Spleen (tissue), 11 donors: Measurements from ENCODE around the gene EHHADH. TPM values are rescaled to one million over a fixed set of nuclear protein-coding genes. Genes with fewer than 3 reads are reported as not detected.

Experiments used
- DNase-seq: peaks from one replicate; pipeline ENCODE4 v3.0.0-alpha.2; 2020
- H3K27ac ChIP-seq, 8 donors: fragments of 200-600 bp; sonication (generic) in 7 of 8; 1 replicate in 4 of 8; 2 replicates in 4 of 8; pipeline versions ENCODE4 v1.5.0 to v1.8.0; 2016 to 2021; ENCODE audit warnings: inconsistent platforms in 4 of 8, mild to moderate bottlenecking in 4 of 8, moderate library complexity in 1 of 8
- H3K27me3 ChIP-seq, 7 donors: fragments of 200-600 bp; sonication (generic) in 6 of 7; replicated peaks in 1 of 7; 1 replicate in 4 of 7; 2 replicates in 3 of 7; pipeline versions ENCODE4 v1.5.0 to v1.8.0; 2016 to 2021; ENCODE audit warnings: inconsistent platforms in 3 of 7, mild to moderate bottlenecking in 1 of 7
- H3K36me3 ChIP-seq, 6 donors: fragments of 200-600 bp; sonication (generic) in 5 of 6; 1 replicate in 4 of 6; 2 replicates in 2 of 6; pipeline versions ENCODE4 v1.5.0 to v1.8.0; 2016 to 2021; ENCODE audit warnings: inconsistent platforms in 2 of 6
- H3K4me1 ChIP-seq, 6 donors: fragments of 200-600 bp; sonication (generic) in 5 of 6; 1 replicate in 3 of 6; 2 replicates in 3 of 6; pipeline versions ENCODE4 v1.5.0 to v1.8.0; 2016 to 2021; ENCODE audit warnings: inconsistent platforms in 3 of 6
- H3K4me3 ChIP-seq, 8 donors: fragments of 200-600 bp; sonication (generic) in 7 of 8; 1 replicate in 4 of 8; 2 replicates in 4 of 8; pipeline versions ENCODE4 v1.5.0 to v1.8.0; 2016 to 2021; ENCODE audit warnings: inconsistent platforms in 4 of 8, mild to moderate bottlenecking in 4 of 8, moderate library complexity in 2 of 8
- H3K9me3 ChIP-seq, 8 donors: fragments of 200-600 bp; sonication (generic) in 7 of 8; 1 replicate in 4 of 8; 2 replicates in 4 of 8; pipeline versions ENCODE4 v1.5.0 to v1.8.0; 2016 to 2021; ENCODE audit warnings: inconsistent platforms in 4 of 8
- CTCF ChIP-seq, 11 experiments: fragments of 200-600 bp in 7 of 11; fragments of 450-650 bp in 4 of 11; sonication (generic) in 4 of 11; IDR thresholded peaks in 8 of 11; conservative IDR thresholded peaks in 3 of 11; 1 replicate in 7 of 11; 2 replicates in 4 of 11; pipeline versions ENCODE4 v1.4.0 to v1.8.0; 2016 to 2021; ENCODE audit warnings: antibody characterized with exemption in 11 of 11, inconsistent platforms in 4 of 11, mild to moderate bottlenecking in 1 of 11
- POLR2A ChIP-seq, 3 donors: fragments of 450-650 bp; IDR thresholded peaks; one replicate each; pipeline ENCODE4 v1.5.1; 2017; ENCODE audit warnings: antibody characterized with exemption in 3 of 3, mild to moderate bottlenecking in 1 of 3
- POLR2AphosphoS5 ChIP-seq, 3 donors: sonication (generic); formaldehyde crosslinking; IDR thresholded peaks; one replicate each; pipeline ENCODE4 v1.5.1; 2017; ENCODE audit warnings: antibody characterized with exemption in 3 of 3
- WGBS, 5 donors: extraction: QIAGEN DNeasy Blood & Tissue Kit in 3 of 5; methylation state at CpG; one replicate each; pipeline versions ENCODE4 v1.1.5 to v1.1.7; 2013 to 2018; 5-methylcytosine and 5-hydroxymethylcytosine counted together
- intact Hi-C: fragments of 100-400 bp; cut with DNase I; formaldehyde crosslinking; loops from one replicate; pipeline ENCODE4 v1.15.0; 2023; ENCODE audit warnings: low total_unique reads
- polyA plus RNA-seq, 3 donors: library from polyadenylated mRNA; stranded (reverse); fragments of 200-250 nt; gene quantifications; one replicate each; pipeline ENCODE4 v1.2.1, GENCODE V29; 2013
- total RNA-seq, 7 donors: library from RNA; depleted of rRNA in 3 of 7; stranded (reverse); fragments of >200 nt in 3 of 7; fragmentation: NEBNext Ultra II Directional in 4 of 7; extraction: Animal tissue kit (Norgen Biotek cat#: 25700) in 4 of 7; gene quantifications; one replicate each; pipeline versions ENCODE4 v1.1.0 to v1.2.1, GENCODE V29; 2016 to 2021
- donor health status: healthy with polysubstance abuse.
- donor health status: DM: no; HTN: no; CAD: no; lungs with moderate emphysema.
- donor health status: DM: no; HTN: no; CAD: no.
- donor health status: Bipolar disorder and iron deficiency.
- donor health status: healthy.
- donor health status: DM: no; HTN: no; CAD: no.
- donor health status: DM: yes; HTN: yes; CAD: no.

The EHHADH gene
- total and polyA plus RNA-seq, 10 donors, result 1.3 to 18.9 (median 7.4) TPM

DNA sequence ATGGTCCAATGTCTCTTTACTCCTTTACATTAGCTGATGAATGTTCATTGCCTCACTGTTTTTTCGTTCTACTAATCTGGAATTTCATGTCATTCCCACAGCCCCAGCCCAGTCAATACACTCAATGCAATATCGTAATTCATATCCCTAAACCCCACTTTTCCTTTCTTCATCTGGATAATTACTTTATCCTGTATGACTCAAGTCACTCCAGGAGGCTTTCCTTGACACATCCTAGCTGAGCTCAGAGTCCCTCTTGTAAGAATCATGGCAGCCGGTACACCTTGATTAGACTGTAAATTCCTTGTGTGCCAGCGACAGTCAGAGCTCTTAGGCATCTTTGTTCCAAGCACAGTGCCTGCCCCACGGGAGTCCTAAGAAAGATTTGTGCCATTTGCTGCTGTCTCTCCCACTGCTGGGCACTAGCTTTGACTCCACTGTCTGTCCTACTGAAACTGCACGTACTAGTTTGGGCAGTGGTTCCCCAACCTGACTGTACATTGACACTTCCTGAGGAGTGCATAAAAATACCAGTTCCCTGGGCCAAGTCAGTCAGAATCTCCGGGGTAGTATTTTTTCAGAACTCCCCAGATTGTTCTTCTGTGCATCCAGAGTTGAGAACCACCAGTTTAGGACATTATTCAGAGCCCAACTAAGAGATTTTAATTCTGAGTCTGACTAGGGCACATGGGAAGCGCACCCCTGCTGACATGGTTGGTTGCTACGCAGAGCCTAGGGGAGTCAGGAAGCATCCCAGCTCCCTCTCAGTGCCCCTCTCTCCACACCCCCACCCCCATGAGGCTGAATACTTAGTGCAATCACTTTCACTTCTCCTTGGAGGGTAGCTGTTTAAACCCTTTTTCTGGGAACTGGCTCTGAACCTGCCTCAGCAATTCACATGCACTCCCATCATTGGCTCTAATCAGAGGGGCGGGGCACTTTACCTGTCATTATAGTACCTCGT, 81.5 kb downstream of the EHHADH start:
- Histone ChIP-seq H3K27ac (no peak overlapping the region), H3K36me3 (no peaks in the 10 kb centered on the region), H3K4me3 (no peak overlapping the region), H3K4me1 (peaks cover 6 to 22% (median 19%) of the 10 kb centered on the region in 6 donors), H3K27me3 (peaks cover 0 to 3% (median 0%) of the 10 kb centered on the region in 7 donors), H3K9me3 (no peaks in the 10 kb centered on the region)
- intact Hi-C loops, result no loop called here
- no peak for DNase-seq
- TF ChIP-seq POLR2A (IDR thresholded peaks at IDR 0.05), result no peak
- no peak for TF ChIP-seq CTCF (IDR thresholded peaks at IDR 0.05 in 8 of 11, conservative IDR thresholded peaks at IDR 0.05 in 3 of 11)
- no peak for TF ChIP-seq POLR2AphosphoS5 (IDR thresholded peaks at IDR 0.05)
- WGBS, 5 donors, result 80 to 88% (median 82%) methylated on average over 11 of the region's 11 CpGs

DNA sequence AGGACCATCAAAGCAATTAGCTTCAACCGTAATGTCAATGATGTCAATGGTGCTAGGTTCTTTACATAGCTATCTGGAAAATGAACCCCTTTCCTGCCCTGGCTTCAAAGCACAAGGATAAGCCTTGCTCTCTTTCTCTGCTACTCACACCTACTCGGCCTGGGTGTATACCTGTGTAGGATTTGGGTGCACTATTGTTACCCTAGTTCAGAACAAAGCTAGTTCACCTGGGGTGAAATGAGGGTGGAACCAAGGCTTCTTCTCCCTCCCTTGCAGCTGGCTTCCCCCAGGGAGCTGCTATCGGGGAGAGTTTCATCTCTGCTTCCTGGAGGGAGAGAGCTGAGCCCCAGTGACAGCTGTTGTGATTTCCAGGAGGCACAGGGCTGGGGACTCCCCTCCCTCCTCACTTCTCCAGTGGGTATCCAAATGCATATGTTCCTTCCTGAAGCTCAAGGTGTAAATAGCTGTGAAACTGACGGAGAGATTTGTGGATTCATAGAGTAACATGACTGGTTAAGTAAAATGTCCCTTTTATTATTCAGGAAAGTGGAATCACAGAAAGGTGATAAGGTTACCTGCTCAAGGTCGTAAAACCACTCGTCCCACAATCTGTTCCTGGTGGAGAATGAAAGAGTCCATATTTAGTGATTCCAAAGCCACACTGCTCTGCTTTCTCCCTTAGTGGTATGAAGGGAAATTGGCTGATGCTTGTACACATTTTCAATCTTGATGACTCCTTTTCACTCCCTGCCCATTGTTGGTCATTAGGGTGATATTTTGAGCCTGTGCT, 89.2 kb downstream of the EHHADH start:
- Histone ChIP-seq H3K4me1 (no peaks in the 10 kb centered on the region), H3K9me3 (no peaks in the 10 kb centered on the region), H3K27ac (no peak overlapping the region), H3K4me3 (no peak overlapping the region), H3K27me3 (no peaks in the 10 kb centered on the region), H3K36me3 (no peaks in the 10 kb centered on the region)
- intact Hi-C loops, result no loop called here
- WGBS, 5 donors, result 60 to 74% (median 69%) methylated on average over 6 of the region's 6 CpGs
- no peak for TF ChIP-seq POLR2AphosphoS5 (IDR thresholded peaks at IDR 0.05)
- no peak for TF ChIP-seq POLR2A (IDR thresholded peaks at IDR 0.05)
- no peak for TF ChIP-seq CTCF (IDR thresholded peaks at IDR 0.05 in 8 of 11, conservative IDR thresholded peaks at IDR 0.05 in 3 of 11)
- no peak for DNase-seq

GRCh38 chr3:185162634-185163033, 91.2 kb downstream of the EHHADH start:
- intact Hi-C loops, result no loop called here
- Histone ChIP-seq H3K9me3 (no peaks in the 10 kb centered on the region), H3K4me3 (no peak overlapping the region), H3K27me3 (peaks cover 0 to 3% (median 0%) of the 10 kb centered on the region in 7 donors), H3K4me1 (no peaks in the 10 kb centered on the region), H3K36me3 (no peaks in the 10 kb centered on the region), H3K27ac (no peak overlapping the region)
- DNase-seq, result no peak
- TF ChIP-seq POLR2AphosphoS5 (IDR thresholded peaks at IDR 0.05), result no peak
- no peak for TF ChIP-seq CTCF (IDR thresholded peaks at IDR 0.05 in 8 of 11, conservative IDR thresholded peaks at IDR 0.05 in 3 of 11)
- no peak for TF ChIP-seq POLR2A (IDR thresholded peaks at IDR 0.05)
- 84 to 90% (median 88%) methylated on average over 8 of the region's 8 CpGs for WGBS, 5 donors

- H3K36me3 ChIP-seq, result no peaks in the 10 kb centered on the region
- 70 to 88% (median 80%) methylated on average over 5 of the region's 5 CpGs for WGBS, 5 donors
- TF ChIP-seq POLR2AphosphoS5 (IDR thresholded peaks at IDR 0.05) (no peak), CTCF (IDR thresholded peaks at IDR 0.05 in 8 of 11, conservative IDR thresholded peaks at IDR 0.05 in 3 of 11) (no peak), POLR2A (IDR thresholded peaks at IDR 0.05) (no peak)
Measured at GRCh38 chr3:185161761-185162160, 92.1 kb downstream of the EHHADH start.

More at GRCh38 chr3:185161761-185162160, 92.1 kb downstream of the EHHADH start:
- Histone ChIP-seq H3K27me3 (peaks cover 0 to 7% (median 0%) of the 10 kb centered on the region in 7 donors), H3K4me3 (no peak overlapping the region), H3K27ac (no peak overlapping the region), H3K4me1 (no peaks in the 10 kb centered on the region), H3K9me3 (no peaks in the 10 kb centered on the region)
- intact Hi-C loops, result no loop called here
- no peak for DNase-seq
